HL-60/S4 treated with retinoic acid at 250 ng/mL for 4 days and 3 days (cell line): ENCODE results near the gene ASIC4.

Experiments used
- in situ Hi-C: fragments of 300-500 bp; cut with MboI; formaldehyde crosslinking; loops from 2 replicates; pipeline ENCODE4 v1.7.0; 2022; ENCODE audit warnings: low sequenced_read_pairs

The ASIC4 gene

GRCh38 chr2:219480004-219480403 is 34.3 kb upstream of the ASIC4 start:
- in situ Hi-C loops = no loop called here

DNA sequence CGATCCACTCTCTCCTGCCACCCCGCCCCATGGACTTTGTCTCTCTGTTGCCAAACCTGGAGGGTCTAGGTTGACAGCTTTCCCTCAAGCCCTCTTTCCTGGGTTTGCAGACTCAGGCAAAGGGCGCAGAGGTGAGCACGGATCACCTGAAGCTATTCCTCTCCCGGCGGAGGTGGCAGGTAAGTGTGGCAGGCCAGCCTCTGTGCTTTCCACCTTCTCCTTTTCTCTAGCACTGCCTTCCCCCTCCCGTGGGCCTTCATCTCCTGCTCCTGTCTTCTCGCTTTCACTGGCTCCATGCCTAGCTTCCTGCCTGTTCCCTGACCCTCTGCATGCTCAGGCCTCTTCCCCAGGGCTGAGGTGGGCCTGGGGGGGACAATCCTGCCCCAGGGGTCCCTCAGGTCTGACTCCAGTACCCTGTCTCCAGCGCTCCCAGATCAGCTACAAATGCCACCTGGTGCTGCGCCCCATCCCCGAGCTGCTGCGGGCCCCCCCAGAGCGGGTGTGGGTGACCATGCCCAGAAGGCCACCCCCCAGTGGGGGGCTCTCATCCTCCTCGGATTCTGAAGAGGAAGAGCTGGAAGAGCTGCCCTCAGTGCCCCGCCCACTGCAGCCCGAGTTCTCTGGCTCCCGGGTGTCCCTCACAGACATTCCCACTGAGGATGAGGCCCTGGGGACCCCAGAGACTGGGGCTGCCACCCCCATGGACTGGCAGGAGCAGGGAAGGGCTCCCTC is 31.4 kb upstream of the ASIC4 start:
- in situ Hi-C loops = no loop called here

DNA sequence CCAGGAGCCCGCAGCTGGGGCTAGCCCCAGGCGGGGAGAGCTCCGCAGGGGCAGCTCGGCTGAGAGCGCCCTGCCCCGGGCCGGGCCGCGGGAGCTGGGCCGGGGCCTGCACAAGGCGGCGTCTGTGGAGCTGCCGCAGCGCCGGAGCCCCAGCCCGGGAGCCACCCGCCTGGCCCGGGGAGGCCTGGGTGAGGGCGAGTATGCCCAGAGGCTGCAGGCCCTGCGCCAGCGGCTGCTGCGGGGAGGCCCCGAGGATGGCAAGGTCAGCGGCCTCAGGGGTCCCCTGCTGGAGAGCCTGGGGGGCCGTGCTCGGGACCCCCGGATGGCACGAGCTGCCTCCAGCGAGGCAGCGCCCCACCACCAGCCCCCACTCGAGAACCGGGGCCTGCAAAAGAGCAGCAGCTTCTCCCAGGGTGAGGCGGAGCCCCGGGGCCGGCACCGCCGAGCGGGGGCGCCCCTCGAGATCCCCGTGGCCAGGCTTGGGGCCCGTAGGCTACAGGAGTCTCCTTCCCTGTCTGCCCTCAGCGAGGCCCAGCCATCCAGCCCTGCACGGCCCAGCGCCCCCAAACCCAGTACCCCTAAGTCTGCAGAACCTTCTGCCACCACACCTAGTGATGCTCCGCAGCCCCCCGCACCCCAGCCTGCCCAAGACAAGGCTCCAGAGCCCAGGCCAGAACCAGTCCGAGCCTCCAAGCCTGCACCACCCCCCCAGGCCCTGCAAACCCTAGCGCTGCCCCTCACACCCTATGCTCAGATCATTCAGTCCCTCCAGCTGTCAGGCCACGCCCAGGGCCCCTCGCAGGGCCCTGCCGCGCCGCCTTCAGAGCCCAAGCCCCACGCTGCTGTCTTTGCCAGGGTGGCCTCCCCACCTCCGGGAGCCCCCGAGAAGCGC is 30.6 kb upstream of the ASIC4 start:
- in situ Hi-C loops = no loop called here

DNA sequence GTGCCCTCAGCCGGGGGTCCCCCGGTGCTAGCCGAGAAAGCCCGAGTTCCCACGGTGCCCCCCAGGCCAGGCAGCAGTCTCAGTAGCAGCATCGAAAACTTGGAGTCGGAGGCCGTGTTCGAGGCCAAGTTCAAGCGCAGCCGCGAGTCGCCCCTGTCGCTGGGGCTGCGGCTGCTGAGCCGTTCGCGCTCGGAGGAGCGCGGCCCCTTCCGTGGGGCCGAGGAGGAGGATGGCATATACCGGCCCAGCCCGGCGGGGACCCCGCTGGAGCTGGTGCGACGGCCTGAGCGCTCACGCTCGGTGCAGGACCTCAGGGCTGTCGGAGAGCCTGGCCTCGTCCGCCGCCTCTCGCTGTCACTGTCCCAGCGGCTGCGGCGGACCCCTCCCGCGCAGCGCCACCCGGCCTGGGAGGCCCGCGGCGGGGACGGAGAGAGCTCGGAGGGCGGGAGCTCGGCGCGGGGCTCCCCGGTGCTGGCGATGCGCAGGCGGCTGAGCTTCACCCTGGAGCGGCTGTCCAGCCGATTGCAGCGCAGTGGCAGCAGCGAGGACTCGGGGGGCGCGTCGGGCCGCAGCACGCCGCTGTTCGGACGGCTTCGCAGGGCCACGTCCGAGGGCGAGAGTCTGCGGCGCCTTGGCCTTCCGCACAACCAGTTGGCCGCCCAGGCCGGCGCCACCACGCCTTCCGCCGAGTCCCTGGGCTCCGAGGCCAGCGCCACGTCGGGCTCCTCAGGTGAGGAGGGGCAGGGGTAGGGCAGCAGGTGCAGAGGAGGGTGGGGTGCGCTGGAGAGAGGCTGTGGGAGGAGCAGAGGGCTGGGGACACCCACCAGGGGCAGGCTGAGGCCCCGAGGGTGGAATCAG is 29.7 kb upstream of the ASIC4 start:
- in situ Hi-C loops = no loop called here

GRCh38 chr2:219485201-219485580 is 29.1 kb upstream of the ASIC4 start:
- in situ Hi-C loops = no loop called here

DNA sequence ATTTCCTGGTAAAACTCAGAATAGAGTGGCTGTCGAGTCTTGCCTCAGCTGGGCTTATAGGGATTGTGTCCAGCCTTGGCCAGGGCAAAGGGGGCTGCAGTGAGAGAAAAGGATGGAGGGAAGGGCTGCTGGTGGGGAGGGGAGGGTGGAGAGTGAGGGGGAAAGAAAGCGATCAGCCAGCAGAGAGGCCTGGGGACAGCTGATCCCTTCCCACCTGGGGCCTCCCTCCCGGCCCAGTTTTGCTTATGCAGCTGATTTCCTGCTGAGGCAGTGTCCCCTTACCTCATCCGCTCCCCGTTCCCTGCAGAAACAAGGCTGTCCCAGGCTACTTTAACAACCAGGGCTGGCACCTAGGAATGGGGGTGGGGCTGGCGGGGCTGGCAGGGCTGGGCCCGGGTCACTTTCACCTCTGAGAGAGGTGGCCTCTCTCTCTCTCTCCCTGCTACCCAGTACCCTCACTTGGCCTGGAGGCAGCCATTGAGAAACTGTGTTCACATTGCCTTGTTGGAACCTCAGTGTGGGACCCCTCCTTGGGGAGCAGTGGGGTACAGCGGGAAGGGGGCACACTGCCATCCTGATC is 27.8 kb upstream of the ASIC4 start:
- in situ Hi-C loops = no loop called here

DNA sequence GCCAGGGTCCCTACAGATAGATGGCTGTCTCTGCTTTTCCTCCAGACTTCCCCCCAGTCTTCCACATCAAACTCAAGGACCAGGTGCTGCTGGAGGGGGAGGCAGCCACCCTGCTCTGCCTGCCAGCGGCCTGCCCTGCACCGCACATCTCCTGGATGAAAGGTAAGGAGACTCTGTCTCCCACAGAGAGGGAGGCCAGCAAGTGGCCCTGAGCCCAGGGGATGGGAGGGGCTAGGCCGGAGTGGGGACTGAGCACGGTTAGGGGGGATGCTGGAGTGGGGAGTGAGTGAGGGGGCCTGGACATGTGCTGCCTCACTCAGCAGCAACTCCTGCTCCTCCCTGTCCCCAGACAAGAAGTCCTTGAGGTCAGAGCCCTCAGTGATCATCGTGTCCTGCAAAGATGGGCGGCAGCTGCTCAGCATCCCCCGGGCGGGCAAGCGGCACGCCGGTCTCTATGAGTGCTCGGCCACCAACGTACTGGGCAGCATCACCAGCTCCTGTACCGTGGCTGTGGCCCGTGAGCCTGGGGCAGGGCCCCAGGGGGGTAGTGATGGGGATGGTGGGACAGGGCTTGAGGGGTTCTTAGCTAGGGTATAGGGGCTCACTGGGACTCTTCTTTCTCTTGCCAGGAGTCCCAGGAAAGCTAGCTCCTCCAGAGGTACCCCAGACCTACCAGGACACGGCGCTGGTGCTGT is 26.0 kb upstream of the ASIC4 start:
- in situ Hi-C loops = no loop called here

DNA sequence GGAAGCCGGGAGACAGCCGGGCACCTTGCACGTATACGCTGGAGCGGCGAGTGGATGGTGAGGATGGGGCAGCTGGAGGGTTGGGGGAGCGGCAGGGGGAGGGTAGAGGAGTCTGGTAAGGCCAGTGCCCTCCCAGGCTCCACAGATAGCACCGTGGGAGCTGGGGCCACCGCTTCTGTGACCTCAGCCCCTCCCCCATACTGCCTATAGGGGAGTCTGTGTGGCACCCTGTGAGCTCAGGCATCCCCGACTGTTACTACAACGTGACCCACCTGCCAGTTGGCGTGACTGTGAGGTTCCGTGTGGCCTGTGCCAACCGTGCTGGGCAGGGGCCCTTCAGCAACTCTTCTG is 25.5 kb upstream of the ASIC4 start:
- in situ Hi-C loops = no loop called here

GRCh38 chr2:219489315-219489714 is 25.0 kb upstream of the ASIC4 start:
- in situ Hi-C loops = no loop called here

DNA sequence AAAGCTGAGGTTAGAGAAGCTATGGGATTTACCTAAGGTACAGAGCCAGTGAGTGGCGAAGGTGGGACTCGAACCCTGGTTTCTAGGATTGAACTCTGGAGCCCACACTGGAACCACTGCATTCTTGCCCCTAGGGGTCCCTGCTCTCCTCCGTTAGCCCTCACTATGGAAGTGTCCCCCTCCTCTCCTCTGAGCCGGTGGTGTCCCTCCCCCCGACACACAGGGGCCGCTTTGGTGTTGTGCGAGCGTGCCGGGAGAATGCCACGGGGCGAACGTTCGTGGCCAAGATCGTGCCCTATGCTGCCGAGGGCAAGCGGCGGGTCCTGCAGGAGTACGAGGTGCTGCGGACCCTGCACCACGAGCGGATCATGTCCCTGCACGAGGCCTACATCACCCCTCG is 24.1 kb upstream of the ASIC4 start:
- in situ Hi-C loops = no loop called here

DNA sequence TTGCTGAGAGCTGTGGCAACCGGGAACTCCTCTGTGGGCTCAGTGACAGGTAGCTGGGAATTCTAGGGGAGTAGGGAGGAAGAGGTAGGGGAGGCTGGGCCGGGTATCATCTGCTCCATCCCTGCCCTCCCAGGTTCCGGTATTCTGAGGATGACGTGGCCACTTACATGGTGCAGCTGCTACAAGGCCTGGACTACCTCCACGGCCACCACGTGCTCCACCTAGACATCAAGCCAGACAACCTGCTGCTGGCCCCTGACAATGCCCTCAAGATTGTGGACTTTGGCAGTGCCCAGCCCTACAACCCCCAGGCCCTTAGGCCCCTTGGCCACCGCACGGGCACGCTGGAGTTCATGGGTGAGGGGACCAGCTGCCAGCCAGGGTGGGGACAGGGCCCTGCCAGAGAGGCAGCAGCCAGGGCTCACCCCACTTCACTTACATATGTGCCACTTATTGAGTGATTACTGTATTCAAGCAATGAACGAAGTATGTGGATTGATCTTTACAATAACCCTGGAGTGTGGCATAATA is 23.6 kb upstream of the ASIC4 start:
- in situ Hi-C loops = no loop called here

DNA sequence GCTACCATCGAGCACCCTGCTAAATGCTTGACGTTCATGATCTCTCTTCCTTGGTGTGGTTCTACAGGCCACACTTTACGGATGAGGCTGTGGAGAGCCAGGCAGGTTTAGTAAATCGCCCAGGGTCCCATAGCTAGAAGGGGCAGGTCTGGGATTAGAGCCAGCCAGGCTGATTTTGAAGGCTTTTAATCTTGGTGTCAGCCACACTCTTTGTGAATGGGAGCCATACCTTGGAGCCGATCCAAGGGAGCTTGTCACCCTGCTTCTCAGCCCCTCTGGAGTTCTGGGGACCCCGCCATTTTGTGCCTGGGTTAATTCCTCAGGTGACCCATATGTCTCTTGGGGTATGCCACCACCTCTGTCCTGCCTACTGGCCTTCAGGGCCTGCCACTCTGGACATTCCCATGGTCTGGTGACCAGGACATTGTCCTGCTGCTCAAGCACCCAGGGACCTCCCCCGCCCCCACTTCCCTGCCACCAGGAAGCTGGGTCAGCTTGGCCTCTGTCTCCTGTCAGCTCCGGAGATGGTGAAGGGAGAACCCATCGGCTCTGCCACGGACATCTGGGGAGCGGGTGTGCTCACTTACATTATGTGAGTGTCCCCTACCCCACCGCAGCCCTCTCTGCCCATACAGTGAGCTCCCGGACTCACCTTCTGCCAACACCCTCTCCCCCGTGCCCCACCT is 22.9 kb upstream of the ASIC4 start:
- in situ Hi-C loops = no loop called here

- in situ Hi-C loops = no loop called here
These were observed 21.7 kb upstream of the ASIC4 start for GRCh38 chr2:219492575-219492974.

GRCh38 chr2:219493086-219493485 is 21.2 kb upstream of the ASIC4 start:
- in situ Hi-C loops = no loop called here

DNA sequence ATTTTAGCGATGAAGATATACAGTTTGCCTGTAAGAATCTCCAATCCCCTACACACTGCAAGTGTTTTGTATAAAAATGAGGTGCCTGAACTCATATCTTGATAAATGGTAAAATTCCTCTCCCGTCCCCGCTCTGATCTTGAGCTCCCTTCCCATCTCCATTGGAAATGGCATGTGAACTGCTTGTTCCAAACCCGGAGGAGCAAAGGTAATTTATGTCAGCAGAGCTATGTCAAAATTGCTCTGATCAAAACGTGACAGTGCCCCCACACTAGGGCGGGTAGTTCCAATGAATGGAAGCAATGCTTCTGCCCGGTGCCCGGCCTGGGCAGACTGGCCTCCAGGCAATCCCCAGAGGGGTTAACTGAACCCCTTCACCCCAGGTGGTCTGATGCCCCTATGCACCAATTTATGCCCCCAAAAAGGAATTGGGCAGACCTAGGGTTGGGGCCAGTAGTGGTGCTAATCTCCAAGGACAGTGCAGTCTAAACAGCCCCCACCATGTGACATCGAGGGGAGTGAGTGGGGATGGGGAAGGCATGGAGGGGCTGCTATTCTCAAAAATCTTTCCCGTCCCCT is 19.2 kb upstream of the ASIC4 start:
- in situ Hi-C loops = no loop called here

DNA sequence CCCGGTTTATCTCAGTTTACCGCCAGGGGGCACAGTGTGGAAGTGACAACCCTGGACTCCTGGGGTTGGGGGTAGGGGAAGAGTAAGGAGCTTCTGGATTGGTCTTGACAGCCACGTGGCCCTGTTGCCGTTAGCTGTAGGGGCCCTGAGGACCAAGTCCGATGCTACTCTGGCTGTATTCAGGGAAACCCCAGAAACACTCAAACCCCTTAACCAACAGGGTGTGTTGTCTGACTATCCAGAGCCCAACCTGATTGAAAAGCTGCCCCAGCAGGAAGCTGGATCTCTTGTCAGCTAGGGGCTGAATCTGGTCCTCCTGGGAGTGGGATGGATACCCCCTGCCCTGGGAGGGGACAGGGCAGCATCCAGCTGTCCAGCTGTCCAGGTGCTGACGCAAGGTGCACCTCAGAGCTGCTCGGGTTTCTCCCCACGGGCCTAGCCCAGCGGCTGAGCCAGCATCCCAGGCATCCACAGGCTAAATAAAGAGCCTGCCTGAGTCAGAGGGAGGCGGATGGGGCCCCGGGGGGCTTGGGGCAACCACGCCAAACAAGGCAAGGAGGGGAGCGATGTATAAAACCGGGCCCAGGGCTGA is 18.7 kb upstream of the ASIC4 start:
- in situ Hi-C loops = no loop called here

DNA sequence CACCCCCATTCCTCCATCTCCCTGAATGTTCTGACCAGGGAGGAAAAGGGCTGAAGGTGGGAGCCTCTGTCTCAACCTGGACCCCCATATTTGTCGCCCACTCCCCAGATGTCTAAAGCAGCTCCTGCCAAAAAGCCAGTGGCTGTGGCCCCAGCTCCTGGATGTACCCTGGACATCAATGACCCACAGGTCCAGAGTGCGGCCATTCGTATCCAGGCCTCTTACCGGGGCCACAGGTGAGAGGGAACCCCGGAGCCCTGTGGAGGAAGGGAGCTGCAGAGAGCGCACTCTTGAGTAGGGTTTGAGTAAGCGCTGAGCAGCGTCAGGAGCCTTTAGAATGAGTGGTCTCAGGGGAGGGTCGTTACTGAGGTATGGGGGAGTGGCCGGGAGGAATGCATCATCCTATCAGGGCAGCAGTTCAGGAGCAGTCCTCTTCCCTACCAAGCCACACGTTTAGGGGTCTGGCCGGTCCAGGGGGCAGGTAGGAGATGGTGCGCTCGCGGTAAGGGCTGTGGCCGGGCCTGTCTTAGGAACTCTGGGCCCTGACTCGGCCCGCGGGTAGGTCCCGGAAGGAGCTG is 17.9 kb upstream of the ASIC4 start:
- in situ Hi-C loops = no loop called here

DNA sequence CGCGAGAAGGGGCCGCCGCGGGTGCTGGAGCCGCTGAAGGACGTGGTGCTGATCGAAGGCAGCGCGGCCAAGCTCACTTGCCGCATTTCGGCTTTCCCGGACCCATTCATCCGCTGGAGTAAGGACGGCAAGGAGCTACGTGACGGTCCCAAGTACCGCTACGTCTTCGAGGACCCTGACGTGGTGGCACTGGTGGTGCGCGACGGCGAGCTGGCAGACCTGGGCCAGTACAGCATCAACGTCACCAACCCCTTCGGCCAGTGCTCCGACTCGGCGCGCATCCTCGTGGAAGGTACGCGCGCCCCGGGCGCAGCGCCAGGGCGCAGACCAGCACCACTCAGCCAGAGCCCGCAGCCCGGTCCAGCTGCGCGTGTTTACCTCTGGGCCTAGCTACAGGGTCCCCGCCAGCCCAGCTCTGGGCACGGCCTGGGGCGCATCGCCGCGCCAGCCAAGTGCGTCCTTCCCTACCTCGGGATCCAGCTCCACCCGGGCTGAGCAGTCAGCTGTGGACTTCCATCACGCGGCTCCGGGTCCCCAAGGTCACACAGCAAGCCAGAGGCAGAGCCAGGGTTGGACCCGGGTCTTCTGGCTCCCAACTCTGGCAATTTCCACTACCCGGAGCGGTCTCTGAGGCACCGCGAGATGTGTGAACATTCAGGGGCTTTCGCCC is 17.3 kb upstream of the ASIC4 start:
- in situ Hi-C loops = no loop called here
